ENCODE data around the gene SPIRE2. TPM values are rescaled to one million over a fixed set of nuclear protein-coding genes. Genes with fewer than 3 reads are reported as not detected.
"Not testable (repeated sequence)": the region's sequence is repeated elsewhere in the genome, so short reads cannot be mapped to it uniquely, and the experiment has no call there.

Gene SPIRE2
- total and polyA plus RNA-seq, 2 of the 13 experiments (the other 11 are each of a cell fraction or from before 2014, with no cell fraction given), result 13.3 to 37.5 TPM

- H3K36me3 ChIP-seq (replicated peaks in 1 of 2; ENCODE audit: control insufficient read depth in 1 of 2, insufficient read depth in 2 of 2, low read length in 2 of 2); BruUV-seq (replicated peaks); CTCF ChIA-PET (ENCODE audit: low intra/inter-chr PET ratio, low total read pairs); H3K27me3 ChIP-seq (ENCODE audit: control insufficient read depth in 1 of 2, insufficient read depth in 2 of 2, low read length in 2 of 2); in situ Hi-C loops (cut with HindIII; ENCODE audit: extremely low pct_ligation_motif_present, low pct_unique_long_range_greater_than_20kb); H3K9me3 ChIP-seq (ENCODE audit: low read length); H2AFZ ChIP-seq (ENCODE audit: low read length); H4K20me1 ChIP-seq (ENCODE audit: insufficient read depth, low read length); TF ChIP-seq SOX13 (IDR thresholded peaks at IDR 0.05): not testable (repeated sequence)
- H3K9ac ChIP-seq (ENCODE audit: insufficient read depth, low read depth, low read length), result peak overlapping the region; percentile 91
- POLR2A ChIA-PET, result interaction anchor here (0.8 to 4.4 kb wide), 10 partner anchors 8 to 137 kb away, joined by 3 to 111 read pairs (median 4); partner anchors contain the start of genes CDK10, MC1R and TCF25
- peak overlapping the region in 2 of 3 experiments; percentile 4 to 73; a peak in 4 of 6 replicates for H3K4me3 ChIP-seq (replicated peaks in 1 of 3; ENCODE audit: insufficient read depth in 1 of 3, low read depth in 2 of 3, low read length in 3 of 3)
- H3K4me2 ChIP-seq (ENCODE audit: low read depth, low read length), result peak overlapping the region; percentile 98
- peaks cover 30% of the 10 kb centered on the region for H3K79me2 ChIP-seq (ENCODE audit: insufficient read depth, low read length)
- ATAC-seq (peak; percentile 2; the same call in 1 of the 3 replicates), FAIRE-seq (peak; percentile 47), DNase-seq (ENCODE audit: low spot score) (peak; percentile 68)
- 7% methylated on average over 5 of the region's 5 CpGs for WGBS (ENCODE audit: low lambda C conversion rate)
- peak overlapping the region; percentile 98 for H3K27ac ChIP-seq (ENCODE audit: extremely low read length, insufficient read depth, low read length)
- H3K4me1 ChIP-seq (ENCODE audit: insufficient read depth, low read length), result peaks cover 88% of the 10 kb centered on the region
- intact Hi-C loops (cut with micrococcal nuclease; ENCODE audit: unreplicated experiment), result loop anchor here (2.0 to 10.0 kb wide), 2 partner anchors 13 to 119 kb away; partner anchors contain the start of gene SPATA2L
- TF ChIP-seq, protein P1, sequence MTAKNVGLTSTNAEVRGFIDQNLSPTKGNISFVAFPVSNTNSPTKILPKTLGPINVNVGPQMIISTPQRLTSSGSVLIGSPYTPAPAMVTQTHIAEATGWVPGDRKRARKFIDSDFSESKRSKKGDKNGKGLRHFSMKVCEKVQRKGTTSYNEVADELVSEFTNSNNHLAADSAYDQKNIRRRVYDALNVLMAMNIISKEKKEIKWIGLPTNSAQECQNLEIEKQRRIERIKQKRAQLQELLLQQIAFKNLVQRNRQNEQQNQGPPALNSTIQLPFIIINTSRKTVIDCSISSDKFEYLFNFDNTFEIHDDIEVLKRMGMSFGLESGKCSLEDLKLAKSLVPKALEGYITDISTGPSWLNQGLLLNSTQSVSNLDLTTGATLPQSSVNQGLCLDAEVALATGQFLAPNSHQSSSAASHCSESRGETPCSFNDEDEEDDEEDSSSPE (CRISPR knock-in tag; IDR thresholded peaks at IDR 0.05), result 0 out of 2 replicates have a peak, but pooled peaks have one; percentile 18
- TF ChIP-seq HMGXB4 (CRISPR knock-in tag; IDR thresholded peaks at IDR 0.05; ENCODE audit: borderline replicate concordance in 1 of 2, low read depth in 1 of 2) (0 out of 4 replicates have a peak, but pooled peaks of 1 of the 2 experiments have one; percentile 36), SALL1 (CRISPR knock-in tag; IDR thresholded peaks at IDR 0.05) (peak; percentile 26), HDAC1 (CRISPR knock-in tag; IDR thresholded peaks at IDR 0.05) (peak; percentile 20; the same call in 1 of the 2 replicates), SOX13 (CRISPR knock-in tag; conservative IDR thresholded peaks at IDR 0.05 in 1 of 2, IDR thresholded peaks at IDR 0.05 in 1 of 2) (peak in 1 of 2 experiments; percentile 43; a peak in 1 of 4 replicates), ELF3 (CRISPR knock-in tag; IDR thresholded peaks at IDR 0.05) (peak; percentile 17; the same call in 1 of the 2 replicates), TARDBP (CRISPR knock-in tag; IDR thresholded peaks at IDR 0.05) (peak; percentile 38; the same call in 1 of the 2 replicates), ZBTB3 (CRISPR knock-in tag; IDR thresholded peaks at IDR 0.05; ENCODE audit: borderline replicate concordance, low read depth) (peak; percentile 91; the same call in 1 of the 2 replicates), CEBPG (CRISPR knock-in tag; IDR thresholded peaks at IDR 0.05) (peak; percentile 38), STAT6 (CRISPR knock-in tag; IDR thresholded peaks at IDR 0.05; ENCODE audit: borderline replicate concordance) (0 out of 2 replicates have a peak, but pooled peaks have one; percentile 9), NR2F6 (IDR thresholded peaks at IDR 0.05) (0 out of 2 replicates have a peak, but pooled peaks have one; percentile 22), NR2F6 (CRISPR knock-in tag; IDR thresholded peaks at IDR 0.05) (peak; percentile 69), FOXK2 (IDR thresholded peaks at IDR 0.05) (0 out of 2 replicates have a peak, but pooled peaks have one; percentile 39), HOXA3 (CRISPR knock-in tag; IDR thresholded peaks at IDR 0.05) (peak; percentile 75), MED1 (CRISPR knock-in tag; IDR thresholded peaks at IDR 0.05) (peak; percentile 62)
- TF ChIP-seq, protein P2, sequence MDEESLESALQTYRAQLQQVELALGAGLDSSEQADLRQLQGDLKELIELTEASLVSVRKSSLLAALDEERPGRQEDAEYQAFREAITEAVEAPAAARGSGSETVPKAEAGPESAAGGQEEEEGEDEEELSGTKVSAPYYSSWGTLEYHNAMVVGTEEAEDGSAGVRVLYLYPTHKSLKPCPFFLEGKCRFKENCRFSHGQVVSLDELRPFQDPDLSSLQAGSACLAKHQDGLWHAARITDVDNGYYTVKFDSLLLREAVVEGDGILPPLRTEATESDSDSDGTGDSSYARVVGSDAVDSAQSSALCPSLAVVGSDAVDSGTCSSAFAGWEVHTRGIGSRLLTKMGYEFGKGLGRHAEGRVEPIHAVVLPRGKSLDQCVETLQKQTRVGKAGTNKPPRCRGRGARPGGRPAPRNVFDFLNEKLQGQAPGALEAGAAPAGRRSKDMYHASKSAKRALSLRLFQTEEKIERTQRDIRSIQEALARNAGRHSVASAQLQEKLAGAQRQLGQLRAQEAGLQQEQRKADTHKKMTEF (CRISPR knock-in tag; IDR thresholded peaks at IDR 0.05), result peak; percentile 79; the same call in 1 of the 2 replicates
Measured at GRCh38 chr16:89823824-89824148, 4.5 kb upstream of the SPIRE2 start.

Data from HepG2 (cell line).